T-helper 2 cell treated with Interferon-gamma antibody and Interleukin-4, amounts not matched to agents 5 μg/mL and 100 μg/mL, for 36 hours (primary cell): ENCODE results near the gene ANO8.
A peak's percentile ranks its signal among the peaks of the same experiment; 100 is the strongest.

Source experiments
- DNase-seq: peaks from one replicate; pipeline ENCODE4 v3.0.0; 2021; ENCODE audit warnings: low spot score
- H3K27ac Mint-ChIP-seq: one replicate; pipeline ENCODE4 v1.8.0; 2021; ENCODE audit warnings: mild to moderate bottlenecking, mixed read lengths
- H3K27me3 Mint-ChIP-seq: one replicate; pipeline ENCODE4 v1.8.0; 2021; ENCODE audit warnings: low read depth, mixed read lengths
- H3K36me3 Mint-ChIP-seq: one replicate; pipeline ENCODE4 v1.8.0; 2021; ENCODE audit warnings: low read depth, mixed read lengths
- H3K4me1 Mint-ChIP-seq: one replicate; pipeline ENCODE4 v1.8.0; 2021; ENCODE audit warnings: low read depth, mixed read lengths
- H3K4me3 Mint-ChIP-seq: one replicate; pipeline ENCODE4 v1.8.0; 2022; ENCODE audit warnings: mild to moderate bottlenecking, moderate library complexity, mixed read lengths
- H3K9me3 Mint-ChIP-seq: one replicate; pipeline ENCODE4 v1.8.0; 2021; ENCODE audit warnings: mixed read lengths

ANO8 gene

GRCh38 chr19:17357724-17358123 is 23.1 kb upstream of the ANO8 start:
- Mint-ChIP-seq H3K36me3 (no peaks in the 10 kb centered on the region), H3K4me3 (no peak overlapping the region), H3K27ac (no peak overlapping the region), H3K4me1 (no peaks in the 10 kb centered on the region), H3K9me3 (no peaks in the 10 kb centered on the region), H3K27me3 (no peaks in the 10 kb centered on the region)
- DNase-seq = no peak

DNA sequence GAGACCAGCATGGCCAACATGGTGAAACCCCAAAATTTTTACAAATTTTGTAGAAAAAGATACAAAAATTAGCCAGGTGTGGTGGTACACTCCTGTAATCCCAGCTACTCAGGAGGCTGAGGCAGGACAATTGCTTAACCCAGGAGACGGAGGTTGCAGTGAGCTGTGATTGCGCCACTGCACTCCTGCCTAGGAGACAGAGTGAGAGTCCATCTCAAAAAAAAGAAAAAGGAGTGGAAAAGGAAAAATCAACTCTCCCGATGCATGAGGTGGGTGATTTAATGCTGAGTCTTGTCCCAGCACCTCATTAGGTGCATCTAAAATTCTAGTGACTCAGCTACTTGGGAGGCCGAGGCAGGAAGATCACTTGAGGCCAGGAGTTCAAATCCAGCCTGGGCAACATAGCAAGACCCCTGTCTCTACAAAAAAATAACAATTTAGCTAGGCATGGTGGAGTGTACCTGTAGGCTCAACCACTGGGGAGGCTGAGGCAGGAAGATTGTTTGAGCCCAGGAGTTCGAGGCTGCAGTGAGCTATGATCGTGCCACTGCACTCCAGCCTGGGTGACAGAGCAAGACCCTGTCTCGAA is 22.5 kb upstream of the ANO8 start:
- Mint-ChIP-seq H3K27ac (no peak overlapping the region), H3K36me3 (no peaks in the 10 kb centered on the region), H3K4me1 (no peaks in the 10 kb centered on the region), H3K9me3 (no peaks in the 10 kb centered on the region), H3K4me3 (no peak overlapping the region), H3K27me3 (no peaks in the 10 kb centered on the region)
- DNase-seq = no peak

GRCh38 chr19:17353386-17353785 is 18.7 kb upstream of the ANO8 start:
- peaks cover 9% of the 10 kb centered on the region for H3K4me1 Mint-ChIP-seq
- H3K27me3 Mint-ChIP-seq = peaks cover 11% of the 10 kb centered on the region
- no peak overlapping the region for H3K27ac Mint-ChIP-seq
- no peaks in the 10 kb centered on the region for H3K9me3 Mint-ChIP-seq
- no peak for DNase-seq
- no peak overlapping the region for H3K4me3 Mint-ChIP-seq
- H3K36me3 Mint-ChIP-seq = no peaks in the 10 kb centered on the region

- Mint-ChIP-seq H3K4me3 (no peak overlapping the region), H3K27me3 (peaks cover 11% of the 10 kb centered on the region), H3K4me1 (peaks cover 9% of the 10 kb centered on the region), H3K27ac (no peak overlapping the region), H3K36me3 (no peaks in the 10 kb centered on the region), H3K9me3 (no peaks in the 10 kb centered on the region)
- DNase-seq = no peak
Observed at GRCh38 chr19:17352608-17353280, 18.1 kb upstream of the ANO8 start.

GRCh38 chr19:17351815-17352435 is 17.3 kb upstream of the ANO8 start:
- no peak overlapping the region for H3K27ac Mint-ChIP-seq

DNA sequence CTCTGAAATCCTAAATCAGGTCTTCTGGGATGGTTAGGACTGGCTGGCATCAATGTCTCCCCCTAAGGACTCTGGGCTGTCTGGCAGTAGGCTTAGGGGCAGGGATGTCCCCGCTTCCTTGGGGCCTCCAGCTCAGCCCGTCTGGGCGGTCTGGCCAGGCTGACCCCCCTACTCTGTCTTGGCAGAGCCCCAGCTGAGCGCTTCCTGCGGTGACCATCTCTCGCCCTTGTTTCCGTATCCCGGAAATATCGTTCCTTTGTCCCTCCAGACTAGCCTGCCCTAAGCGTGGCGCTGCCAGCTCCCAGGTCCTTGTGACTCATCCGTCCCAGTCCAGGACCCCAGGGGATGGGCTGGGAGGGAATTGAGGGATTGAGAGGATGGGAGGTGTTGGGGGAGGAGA is 14.0 kb upstream of the ANO8 start:
- H3K4me1 Mint-ChIP-seq = peaks cover 15% of the 10 kb centered on the region
- DNase-seq = no peak
- H3K36me3 Mint-ChIP-seq = peaks cover 2% of the 10 kb centered on the region
- H3K27me3 Mint-ChIP-seq = peaks cover 11% of the 10 kb centered on the region
- no peak overlapping the region for H3K4me3 Mint-ChIP-seq
- H3K9me3 Mint-ChIP-seq = no peaks in the 10 kb centered on the region
- no peak overlapping the region for H3K27ac Mint-ChIP-seq

More at GRCh38 chr19:17351815-17352435, 17.3 kb upstream of the ANO8 start:
- no peak for DNase-seq
- peaks cover 9% of the 10 kb centered on the region for H3K4me1 Mint-ChIP-seq
- no peaks in the 10 kb centered on the region for H3K36me3 Mint-ChIP-seq
- H3K4me3 Mint-ChIP-seq = no peak overlapping the region
- H3K9me3 Mint-ChIP-seq = no peaks in the 10 kb centered on the region
- H3K27me3 Mint-ChIP-seq = peaks cover 11% of the 10 kb centered on the region

- DNase-seq = no peak
- H3K27me3 Mint-ChIP-seq = peaks cover 11% of the 10 kb centered on the region
- peaks cover 2% of the 10 kb centered on the region for H3K36me3 Mint-ChIP-seq
- H3K4me3 Mint-ChIP-seq = no peak overlapping the region
- H3K27ac Mint-ChIP-seq = no peak overlapping the region
- peaks cover 15% of the 10 kb centered on the region for H3K4me1 Mint-ChIP-seq
- H3K9me3 Mint-ChIP-seq = no peaks in the 10 kb centered on the region
Observed at GRCh38 chr19:17347877-17348276, 13.2 kb upstream of the ANO8 start.

DNA sequence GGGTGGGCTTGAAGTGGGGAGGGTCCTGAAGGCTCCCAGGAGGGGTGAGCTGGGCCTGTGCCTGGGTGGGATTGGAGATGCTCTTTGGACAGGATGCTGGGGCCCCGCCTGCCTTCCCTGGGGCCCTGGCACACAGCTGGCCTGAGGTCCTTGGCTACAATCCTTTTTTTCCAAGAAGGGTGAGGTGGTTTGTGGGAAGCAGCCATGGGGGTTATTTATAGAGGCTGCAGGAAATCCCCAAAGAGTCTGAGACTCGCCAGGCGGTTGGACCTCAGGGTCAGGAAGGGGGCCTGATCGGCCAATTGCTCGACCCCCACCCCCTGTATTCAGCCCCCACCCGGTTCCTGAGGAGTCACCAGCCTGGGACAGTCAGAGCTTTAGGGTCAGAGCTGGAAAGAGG is 12.7 kb upstream of the ANO8 start:
- Mint-ChIP-seq H3K9me3 (no peaks in the 10 kb centered on the region), H3K27me3 (peaks cover 11% of the 10 kb centered on the region), H3K36me3 (peaks cover 2% of the 10 kb centered on the region), H3K4me3 (no peak overlapping the region), H3K27ac (no peak overlapping the region), H3K4me1 (peaks cover 15% of the 10 kb centered on the region)
- no peak for DNase-seq

- Mint-ChIP-seq H3K4me1 (peaks cover 10% of the 10 kb centered on the region), H3K27ac (peak overlapping the region; percentile 6), H3K36me3 (peaks cover 5% of the 10 kb centered on the region), H3K4me3 (no peak overlapping the region), H3K9me3 (no peaks in the 10 kb centered on the region), H3K27me3 (peaks cover 7% of the 10 kb centered on the region)
- peak; percentile 71 for DNase-seq
Observed at GRCh38 chr19:17346109-17346671, 11.5 kb upstream of the ANO8 start.

DNA sequence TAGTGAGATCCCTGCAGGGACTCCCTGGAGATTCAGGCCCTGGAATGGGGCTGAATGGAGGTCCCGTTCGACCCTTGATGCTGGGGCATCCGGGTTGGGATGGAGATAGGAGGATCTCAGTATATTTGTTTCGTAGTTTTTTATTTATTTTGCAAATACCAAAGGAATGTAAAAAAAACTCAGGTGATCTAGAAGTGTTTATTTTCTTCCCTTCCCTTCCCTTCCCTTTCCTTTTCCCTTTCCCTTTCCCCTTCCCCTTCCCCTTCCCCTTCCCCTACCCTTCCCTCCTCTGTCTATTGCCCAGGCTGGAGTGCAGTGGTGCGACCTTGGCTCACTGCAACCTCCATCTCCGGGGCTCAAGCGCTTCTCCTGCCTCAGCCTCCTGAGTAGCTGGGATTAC is 7.2 kb upstream of the ANO8 start:
- H3K27me3 Mint-ChIP-seq = no peaks in the 10 kb centered on the region
- no peak for DNase-seq
- H3K4me3 Mint-ChIP-seq = no peak overlapping the region
- peaks cover 12% of the 10 kb centered on the region for H3K4me1 Mint-ChIP-seq
- no peak overlapping the region for H3K27ac Mint-ChIP-seq
- no peaks in the 10 kb centered on the region for H3K9me3 Mint-ChIP-seq
- H3K36me3 Mint-ChIP-seq = peaks cover 8% of the 10 kb centered on the region

- peaks cover 8% of the 10 kb centered on the region for H3K36me3 Mint-ChIP-seq
- H3K27me3 Mint-ChIP-seq = no peaks in the 10 kb centered on the region
- no peaks in the 10 kb centered on the region for H3K9me3 Mint-ChIP-seq
- no peak overlapping the region for H3K4me3 Mint-ChIP-seq
- H3K4me1 Mint-ChIP-seq = peaks cover 12% of the 10 kb centered on the region
- H3K27ac Mint-ChIP-seq = no peak overlapping the region
- DNase-seq = no peak
Observed at GRCh38 chr19:17341386-17341785, 6.7 kb upstream of the ANO8 start.

DNA sequence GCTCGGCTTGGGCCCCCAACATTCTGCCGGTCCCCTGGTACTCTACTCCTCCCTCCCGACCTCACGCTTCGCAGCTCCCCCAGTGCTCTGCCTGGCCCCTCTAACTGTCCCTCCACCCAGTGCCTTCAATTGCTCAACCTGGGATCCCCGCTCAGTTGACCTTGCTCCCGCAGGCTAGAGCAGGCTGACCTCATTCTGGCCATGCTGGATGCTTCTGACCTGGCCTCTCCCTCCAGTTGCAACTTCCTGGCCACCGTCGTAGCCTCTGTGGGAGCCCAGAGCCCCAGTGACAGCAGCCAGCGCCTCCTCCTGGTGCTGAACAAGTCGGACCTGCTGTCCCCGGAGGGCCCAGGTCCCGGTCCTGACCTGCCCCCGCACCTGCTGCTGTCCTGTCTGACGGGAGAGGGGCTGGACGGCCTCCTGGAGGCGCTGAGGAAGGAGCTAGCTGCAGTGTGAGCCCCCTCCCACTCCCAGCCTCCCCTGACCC is 6.3 kb upstream of the ANO8 start:
- Mint-ChIP-seq H3K4me1 (peaks cover 8% of the 10 kb centered on the region), H3K27ac (no peak overlapping the region), H3K4me3 (no peak overlapping the region), H3K9me3 (no peaks in the 10 kb centered on the region), H3K27me3 (no peaks in the 10 kb centered on the region), H3K36me3 (peaks cover 6% of the 10 kb centered on the region)
- no peak for DNase-seq

DNA sequence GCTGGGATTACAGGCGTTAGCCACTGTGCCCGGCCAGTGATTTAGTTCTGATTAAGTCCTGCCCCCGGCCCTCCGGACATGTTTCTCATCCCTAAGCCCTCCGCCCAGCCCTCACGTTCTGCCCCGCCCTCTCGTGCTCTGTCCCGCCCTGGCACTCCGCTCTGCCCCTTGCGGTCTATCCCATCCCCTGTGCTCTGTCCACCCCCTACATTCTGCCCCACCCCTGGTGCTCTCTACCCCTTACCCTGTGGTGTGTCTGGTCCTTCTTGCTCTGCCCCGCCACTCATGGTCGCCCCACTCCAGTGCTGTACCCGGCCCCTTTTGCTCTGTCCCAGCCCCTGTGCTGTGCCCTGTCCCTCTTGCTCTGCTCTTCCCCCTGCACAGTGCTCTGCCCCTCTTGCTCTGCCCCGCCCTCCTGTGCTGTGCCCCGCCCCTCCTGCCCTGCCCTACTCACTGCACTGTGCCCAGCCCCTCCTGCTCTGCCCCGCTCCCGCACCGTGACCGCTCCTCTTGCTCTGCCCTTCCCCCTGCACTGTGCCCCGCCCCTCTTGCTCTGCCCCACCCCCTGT is 5.7 kb upstream of the ANO8 start:
- H3K36me3 Mint-ChIP-seq = peaks cover 6% of the 10 kb centered on the region
- H3K9me3 Mint-ChIP-seq = no peaks in the 10 kb centered on the region
- no peak for DNase-seq
- peaks cover 8% of the 10 kb centered on the region for H3K4me1 Mint-ChIP-seq
- no peak overlapping the region for H3K27ac Mint-ChIP-seq
- no peak overlapping the region for H3K4me3 Mint-ChIP-seq
- no peaks in the 10 kb centered on the region for H3K27me3 Mint-ChIP-seq
